Measurements from ENCODE around the gene UBE2E1. TPM values are rescaled to one million over a fixed set of nuclear protein-coding genes. Genes with fewer than 3 reads are reported as not detected.
"Not testable (repeated sequence)": the region's sequence is repeated elsewhere in the genome, so short reads cannot be mapped to it uniquely, and the experiment has no call there.

Gene UBE2E1
- total RNA-seq, 1 donor from 2014 or later = 103 TPM

DNA sequence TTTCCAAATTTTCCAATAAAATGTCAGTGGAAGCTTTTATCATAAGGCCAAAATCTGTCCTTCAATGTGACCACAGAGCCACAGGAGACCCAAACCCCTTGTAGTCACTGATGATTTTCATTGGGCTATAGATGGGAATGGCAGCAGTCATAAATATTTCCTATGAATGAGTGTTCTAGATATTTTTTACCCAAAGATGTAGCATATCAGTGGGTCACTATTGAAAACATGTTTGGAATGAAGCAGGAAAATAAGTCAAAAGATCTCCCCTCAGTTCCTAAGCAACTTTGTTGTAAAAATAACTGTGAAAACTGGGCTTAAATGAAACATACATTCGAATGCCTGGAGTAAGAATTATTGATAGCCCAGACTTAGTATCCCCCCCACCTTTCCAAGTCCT lies 62.1 kb downstream of the UBE2E1 start:
- H3K4me3 Mint-ChIP-seq (ENCODE audit: unreplicated experiment) = no peak overlapping the region
- no peaks in the 10 kb centered on the region for H3K9me3 Mint-ChIP-seq (ENCODE audit: low read depth)
- DNase-seq (ENCODE audit: low spot score) = no peak
- peaks cover 5% of the 10 kb centered on the region for H3K36me3 Mint-ChIP-seq (ENCODE audit: low read depth)
- TF ChIP-seq, protein P1, sequence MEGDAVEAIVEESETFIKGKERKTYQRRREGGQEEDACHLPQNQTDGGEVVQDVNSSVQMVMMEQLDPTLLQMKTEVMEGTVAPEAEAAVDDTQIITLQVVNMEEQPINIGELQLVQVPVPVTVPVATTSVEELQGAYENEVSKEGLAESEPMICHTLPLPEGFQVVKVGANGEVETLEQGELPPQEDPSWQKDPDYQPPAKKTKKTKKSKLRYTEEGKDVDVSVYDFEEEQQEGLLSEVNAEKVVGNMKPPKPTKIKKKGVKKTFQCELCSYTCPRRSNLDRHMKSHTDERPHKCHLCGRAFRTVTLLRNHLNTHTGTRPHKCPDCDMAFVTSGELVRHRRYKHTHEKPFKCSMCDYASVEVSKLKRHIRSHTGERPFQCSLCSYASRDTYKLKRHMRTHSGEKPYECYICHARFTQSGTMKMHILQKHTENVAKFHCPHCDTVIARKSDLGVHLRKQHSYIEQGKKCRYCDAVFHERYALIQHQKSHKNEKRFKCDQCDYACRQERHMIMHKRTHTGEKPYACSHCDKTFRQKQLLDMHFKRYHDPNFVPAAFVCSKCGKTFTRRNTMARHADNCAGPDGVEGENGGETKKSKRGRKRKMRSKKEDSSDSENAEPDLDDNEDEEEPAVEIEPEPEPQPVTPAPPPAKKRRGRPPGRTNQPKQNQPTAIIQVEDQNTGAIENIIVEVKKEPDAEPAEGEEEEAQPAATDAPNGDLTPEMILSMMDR (IDR thresholded peaks at IDR 0.05) = no peak
- H3K27me3 Mint-ChIP-seq (ENCODE audit: low read depth) = no peaks in the 10 kb centered on the region
- peaks cover 44% of the 10 kb centered on the region for H3K4me1 Mint-ChIP-seq (ENCODE audit: low read depth)
- peak overlapping the region; percentile 22 for H3K27ac Mint-ChIP-seq (ENCODE audit: unreplicated experiment)

- no peaks in the 10 kb centered on the region for H3K9me3 Mint-ChIP-seq (ENCODE audit: low read depth)
- peaks cover 53% of the 10 kb centered on the region for H3K4me1 Mint-ChIP-seq (ENCODE audit: low read depth)
- DNase-seq (ENCODE audit: low spot score) = no peak
- no peaks in the 10 kb centered on the region for H3K36me3 Mint-ChIP-seq (ENCODE audit: low read depth)
- no peaks in the 10 kb centered on the region for H3K27me3 Mint-ChIP-seq (ENCODE audit: low read depth)
- TF ChIP-seq, protein P1 (IDR thresholded peaks at IDR 0.05) = no peak
- no peak overlapping the region for H3K4me3 Mint-ChIP-seq (ENCODE audit: unreplicated experiment)
- H3K27ac Mint-ChIP-seq (ENCODE audit: unreplicated experiment) = no peak overlapping the region
These were observed 64.4 kb downstream of the UBE2E1 start for GRCh38 chr3:23869977-23870662.

DNA sequence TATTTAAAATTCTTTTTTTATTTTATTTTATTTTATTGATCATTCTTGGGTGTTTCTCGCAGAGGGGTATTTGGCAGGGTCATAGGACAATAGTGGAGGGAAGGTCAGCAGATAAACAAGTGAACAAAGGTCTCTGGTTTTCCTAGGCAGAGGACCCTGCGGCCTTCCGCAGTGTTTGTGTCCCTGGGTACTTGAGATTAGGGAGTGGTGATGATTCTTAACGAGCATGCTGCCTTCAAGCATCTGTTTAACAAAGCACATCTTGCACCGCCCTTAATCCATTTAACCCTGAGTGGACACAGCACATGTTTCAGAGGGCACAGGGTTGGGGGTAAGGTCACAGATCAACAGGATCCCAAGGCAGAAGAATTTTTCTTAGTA lies 64.9 kb downstream of the UBE2E1 start:
- not testable (repeated sequence) for H3K36me3 Mint-ChIP-seq (ENCODE audit: low read depth)
- peaks cover 50% of the 10 kb centered on the region for H3K4me1 Mint-ChIP-seq (ENCODE audit: low read depth)

DNA sequence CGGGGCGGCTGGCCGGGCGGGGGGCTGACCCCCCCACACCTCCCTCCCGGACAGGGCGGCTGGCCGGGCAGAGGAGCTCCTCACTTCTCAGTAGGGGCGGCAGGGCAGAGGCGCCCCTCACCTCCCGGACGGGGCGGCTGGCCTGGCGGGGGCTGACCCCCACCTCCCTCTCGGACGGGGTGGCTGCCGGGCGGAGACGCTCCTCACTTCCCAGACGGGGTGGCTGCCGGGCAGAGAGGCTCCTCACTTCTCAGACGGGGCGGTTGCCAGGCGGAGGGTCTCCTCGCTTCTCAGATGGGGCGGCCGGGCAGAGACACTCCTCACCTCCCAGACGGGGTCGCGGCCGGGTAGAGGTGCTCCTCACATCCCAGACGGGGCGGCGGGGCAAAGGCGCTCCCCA lies 65.6 kb downstream of the UBE2E1 start:
- H3K27me3 Mint-ChIP-seq (ENCODE audit: low read depth); DNase-seq (ENCODE audit: low spot score); H3K9me3 Mint-ChIP-seq (ENCODE audit: low read depth); H3K36me3 Mint-ChIP-seq (ENCODE audit: low read depth); H3K4me3 Mint-ChIP-seq (ENCODE audit: unreplicated experiment); H3K27ac Mint-ChIP-seq (ENCODE audit: unreplicated experiment): not testable (repeated sequence)
- peaks cover 48% of the 10 kb centered on the region for H3K4me1 Mint-ChIP-seq (ENCODE audit: low read depth)

More for the DNA sequence above, 64.9 kb downstream of the UBE2E1 start:
- H3K9me3 Mint-ChIP-seq (ENCODE audit: low read depth); H3K27me3 Mint-ChIP-seq (ENCODE audit: low read depth); H3K27ac Mint-ChIP-seq (ENCODE audit: unreplicated experiment); DNase-seq (ENCODE audit: low spot score); H3K4me3 Mint-ChIP-seq (ENCODE audit: unreplicated experiment): not testable (repeated sequence)

DNA sequence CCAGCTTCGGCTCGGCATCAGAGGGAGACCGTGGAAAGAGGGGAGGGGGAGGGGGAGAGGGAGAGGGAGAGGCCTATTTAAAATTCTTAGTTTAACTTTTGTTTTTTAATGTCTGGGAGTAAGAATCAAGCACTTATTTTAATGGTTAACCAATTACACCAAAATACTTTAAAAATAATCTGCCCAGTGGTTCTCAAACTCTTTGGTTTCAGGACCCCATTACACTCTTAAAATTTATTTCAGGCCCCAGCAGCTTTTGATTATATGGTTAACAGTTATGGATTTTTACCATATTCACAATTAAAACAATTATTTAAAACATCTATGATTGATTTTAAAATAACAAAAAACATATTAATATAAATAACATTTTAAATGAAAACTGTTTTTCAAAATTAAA lies 66.6 kb downstream of the UBE2E1 start:
- H3K27me3 Mint-ChIP-seq (ENCODE audit: low read depth) = no peaks in the 10 kb centered on the region
- H3K27ac Mint-ChIP-seq (ENCODE audit: unreplicated experiment) = no peak overlapping the region

GRCh38 chr3:23873941-23874340 lies 68.2 kb downstream of the UBE2E1 start:
- H3K4me3 Mint-ChIP-seq (ENCODE audit: unreplicated experiment) = no peak overlapping the region
- H3K9me3 Mint-ChIP-seq (ENCODE audit: low read depth) = no peaks in the 10 kb centered on the region
- no peaks in the 10 kb centered on the region for H3K36me3 Mint-ChIP-seq (ENCODE audit: low read depth)
- no peak for DNase-seq (ENCODE audit: low spot score)
- no peaks in the 10 kb centered on the region for H3K27me3 Mint-ChIP-seq (ENCODE audit: low read depth)
- H3K27ac Mint-ChIP-seq (ENCODE audit: unreplicated experiment) = peak overlapping the region; percentile 10
- peaks cover 45% of the 10 kb centered on the region for H3K4me1 Mint-ChIP-seq (ENCODE audit: low read depth)
- TF ChIP-seq, protein P1 (IDR thresholded peaks at IDR 0.05) = no peak

More for the DNA sequence above, 66.6 kb downstream of the UBE2E1 start:
- TF ChIP-seq, protein P1 (IDR thresholded peaks at IDR 0.05) = no peak
- Mint-ChIP-seq H3K4me1 (ENCODE audit: low read depth) (peaks cover 51% of the 10 kb centered on the region), H3K36me3 (ENCODE audit: low read depth) (no peaks in the 10 kb centered on the region), H3K9me3 (ENCODE audit: low read depth) (no peaks in the 10 kb centered on the region), H3K4me3 (ENCODE audit: unreplicated experiment) (no peak overlapping the region)
- no peak for DNase-seq (ENCODE audit: low spot score)

Data from chondrocyte (in vitro differentiated cells).